Upper lobe of right lung (tissue), 1 donor: ENCODE measurements around the gene TMEM184A. TPM values are rescaled to one million over a fixed set of nuclear protein-coding genes. Genes with fewer than 3 reads are reported as not detected.

ENCODE experiments used
- ATAC-seq: fragments of 200-7000 bp; cut with Tn5 transposase; one replicate; pipeline ENCODE4 v1.9.1; 2020; ENCODE audit warnings: mild to moderate bottlenecking, moderate library complexity
- DNase-seq: peaks from one replicate; pipeline ENCODE4 v3.0.0-alpha.2; 2020
- H3K27ac ChIP-seq: fragments of 200-600 bp; one replicate; pipeline ENCODE4 v1.8.0; 2022
- H3K27me3 ChIP-seq: fragments of 200-600 bp; one replicate; pipeline ENCODE4 v1.8.0; 2022; ENCODE audit warnings: mild to moderate bottlenecking
- H3K36me3 ChIP-seq: fragments of 200-600 bp; one replicate; pipeline ENCODE4 v1.8.0; 2022
- H3K4me1 ChIP-seq: fragments of 200-600 bp; one replicate; pipeline ENCODE4 v1.8.0; 2022
- H3K4me3 ChIP-seq: fragments of 200-600 bp; one replicate; pipeline ENCODE4 v1.8.0; 2022; ENCODE audit warnings: mild to moderate bottlenecking
- H3K9me3 ChIP-seq: fragments of 200-600 bp; one replicate; pipeline ENCODE4 v1.8.0; 2022
- CTCF ChIP-seq: fragments of 200-600 bp; IDR thresholded peaks from one replicate; pipeline ENCODE4 v1.8.0; 2022; ENCODE audit warnings: antibody characterized with exemption
- intact Hi-C: fragments of 100-400 bp; cut with DNase I; formaldehyde crosslinking; loops from one replicate; pipeline ENCODE4 v1.11.0; 2022
- total RNA-seq: library from RNA; stranded (reverse); fragmentation: NEBNext Ultra II Directional; extraction: Animal tissue kit (Norgen Biotek cat#: 25700); gene quantifications from one replicate; pipeline ENCODE4 v1.2.1, GENCODE V29; 2021
- donor health status: DM: no; HTN: yes; CAD: no; lungs with severe emphysema.

TMEM184A gene
- total RNA-seq, 1 donor from 2014 or later = 4.4 TPM

- Histone ChIP-seq H3K36me3 (no peaks in the 10 kb centered on the region), H3K4me1 (peaks cover 2% of the 10 kb centered on the region), H3K27me3 (no peaks in the 10 kb centered on the region), H3K4me3 (no peak overlapping the region), H3K9me3 (no peaks in the 10 kb centered on the region), H3K27ac (no peak overlapping the region)
- intact Hi-C loops = no loop called here
- no peak for TF ChIP-seq CTCF
- no peak for DNase-seq
- no peak for ATAC-seq
These were observed 44.3 kb downstream of the TMEM184A start for GRCh38 chr7:1511444-1512422.

GRCh38 chr7:1510780-1511154 lies 45.2 kb downstream of the TMEM184A start:
- ATAC-seq (no peak), DNase-seq (no peak)

GRCh38 chr7:1509226-1509625 lies 46.8 kb downstream of the TMEM184A start:
- no peak for ATAC-seq
- intact Hi-C loops = no loop called here

More at GRCh38 chr7:1510780-1511154, 45.2 kb downstream of the TMEM184A start:
- no peak overlapping the region for H3K27ac ChIP-seq
- no peaks in the 10 kb centered on the region for H3K27me3 ChIP-seq
- H3K9me3 ChIP-seq = no peaks in the 10 kb centered on the region
- H3K36me3 ChIP-seq = no peaks in the 10 kb centered on the region
- no peak overlapping the region for H3K4me3 ChIP-seq
- intact Hi-C loops = no loop called here
- TF ChIP-seq CTCF = no peak
- peaks cover 4% of the 10 kb centered on the region for H3K4me1 ChIP-seq

GRCh38 chr7:1508277-1508758 lies 47.7 kb downstream of the TMEM184A start:
- H3K36me3 ChIP-seq = no peaks in the 10 kb centered on the region
- TF ChIP-seq CTCF = no peak
- intact Hi-C loops = no loop called here

More at GRCh38 chr7:1509226-1509625, 46.8 kb downstream of the TMEM184A start:
- no peak overlapping the region for H3K4me3 ChIP-seq
- H3K27ac ChIP-seq = no peak overlapping the region
- DNase-seq = no peak
- no peaks in the 10 kb centered on the region for H3K9me3 ChIP-seq
- no peaks in the 10 kb centered on the region for H3K27me3 ChIP-seq
- H3K4me1 ChIP-seq = peaks cover 4% of the 10 kb centered on the region
- no peaks in the 10 kb centered on the region for H3K36me3 ChIP-seq
- no peak for TF ChIP-seq CTCF

GRCh38 chr7:1505731-1506550 lies 50.1 kb downstream of the TMEM184A start:
- Histone ChIP-seq H3K9me3 (no peaks in the 10 kb centered on the region), H3K4me3 (no peak overlapping the region), H3K27ac (no peak overlapping the region), H3K36me3 (peaks cover 17% of the 10 kb centered on the region), H3K27me3 (no peaks in the 10 kb centered on the region), H3K4me1 (peaks cover 15% of the 10 kb centered on the region)
- no peak for TF ChIP-seq CTCF
- intact Hi-C loops = no loop called here
- DNase-seq (peak; percentile 74), ATAC-seq (peak; percentile 3)

More at GRCh38 chr7:1508277-1508758, 47.7 kb downstream of the TMEM184A start:
- Histone ChIP-seq H3K4me3 (no peak overlapping the region), H3K9me3 (no peaks in the 10 kb centered on the region), H3K27ac (no peak overlapping the region), H3K27me3 (no peaks in the 10 kb centered on the region), H3K4me1 (peaks cover 6% of the 10 kb centered on the region)
- DNase-seq = no peak
- ATAC-seq = no peak
